Stimulated activated effector memory CD8-positive, alpha-beta T cell treated with anti-CD3 and anti-CD28 coated beads, Interleukin-12 subunit alpha, Interleukin-12 subunit beta, amount 100 ng/mL, for 72 hours (primary cell): Measurements from ENCODE around the gene ST3GAL6.
"Not testable (repeated sequence)": the region's sequence is repeated elsewhere in the genome, so short reads cannot be mapped to it uniquely, and the experiment has no call there.

Experiments used
- ATAC-seq: fragments of 150-1000 bp; cut with Tn5 transposase; 2 replicates; pipeline ENCODE4 v1.10.0; 2021
- DNase-seq, 2 donors: peaks; one replicate each; pipeline ENCODE4 v3.0.0; 2021 to 2022; ENCODE audit warnings: low spot score in 2 of 2
- H3K27ac Mint-ChIP-seq: one replicate; pipeline ENCODE4 v1.8.0; 2022; ENCODE audit warnings: mild to moderate bottlenecking, mixed read lengths
- H3K36me3 Mint-ChIP-seq: one replicate; pipeline ENCODE4 v1.8.0; 2022; ENCODE audit warnings: mild to moderate bottlenecking, mixed read lengths
- H3K4me1 Mint-ChIP-seq: one replicate; pipeline ENCODE4 v1.8.0; 2022; ENCODE audit warnings: mixed read lengths
- H3K4me3 Mint-ChIP-seq: one replicate; pipeline ENCODE4 v1.8.0; 2022; ENCODE audit warnings: mild to moderate bottlenecking, mixed read lengths
- H3K9me3 Mint-ChIP-seq: one replicate; pipeline ENCODE4 v1.8.0; 2022; ENCODE audit warnings: mixed read lengths

ST3GAL6 gene

DNA sequence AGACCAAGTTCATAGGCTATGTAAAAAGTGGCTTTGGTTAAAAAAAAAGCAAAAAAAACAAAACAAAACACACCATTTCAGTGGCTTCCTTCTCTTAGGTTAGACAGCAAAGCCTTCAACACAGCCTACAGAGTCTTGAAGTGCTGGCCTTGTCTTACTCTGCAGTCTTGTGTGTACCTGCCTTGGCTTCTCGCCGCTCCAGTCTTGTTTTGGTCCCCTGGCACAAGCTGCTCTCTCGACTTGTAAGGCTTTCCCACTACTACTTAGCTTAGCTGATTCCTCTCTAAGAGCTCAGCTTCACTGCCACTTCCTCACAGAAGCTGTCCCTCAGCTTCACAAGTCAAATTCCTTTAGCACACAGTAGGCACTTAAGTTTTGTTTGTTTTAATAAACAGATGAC lies 63.0 kb downstream of the ST3GAL6 start:
- Mint-ChIP-seq H3K4me3 (no peak overlapping the region), H3K4me1 (no peaks in the 10 kb centered on the region), H3K36me3 (no peaks in the 10 kb centered on the region), H3K9me3 (no peaks in the 10 kb centered on the region), H3K27ac (no peak overlapping the region)
- ATAC-seq (no peak), DNase-seq (no peak)

DNA sequence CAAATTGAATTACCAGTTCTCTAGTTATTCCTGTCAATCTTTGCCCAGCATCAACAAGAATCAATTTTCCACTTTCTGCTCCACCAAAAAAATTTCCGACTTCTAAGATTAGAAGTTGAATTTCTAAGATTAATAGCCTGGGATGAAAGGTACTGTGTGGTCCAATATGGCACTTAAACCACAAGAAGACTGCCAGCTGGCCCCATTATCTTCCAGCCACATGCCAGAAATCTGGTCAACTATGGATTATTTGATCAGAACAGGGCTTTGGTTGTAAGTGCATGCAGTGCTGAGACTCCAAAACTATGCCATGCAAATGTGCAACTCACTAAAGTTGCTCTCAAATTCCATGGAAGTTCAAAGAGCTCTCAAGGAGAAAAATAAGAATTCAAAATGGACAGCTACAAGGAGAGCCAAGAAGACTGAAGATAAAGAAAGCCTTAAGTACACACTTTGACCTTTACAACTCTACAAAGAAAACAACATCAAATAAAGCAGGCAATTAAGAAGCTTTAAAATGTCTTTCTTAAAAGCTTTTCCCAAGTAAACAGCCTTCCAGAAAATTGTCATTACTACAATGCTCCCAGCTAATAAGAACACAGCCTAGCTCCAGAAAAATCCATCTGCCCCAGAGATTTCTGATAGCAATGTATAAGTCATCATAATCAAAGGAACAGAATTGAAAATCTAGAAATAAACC lies 64.2 kb downstream of the ST3GAL6 start:
- DNase-seq = no peak
- H3K36me3 Mint-ChIP-seq = no peaks in the 10 kb centered on the region
- H3K4me1 Mint-ChIP-seq = no peaks in the 10 kb centered on the region
- ATAC-seq = no peak
- H3K9me3 Mint-ChIP-seq = no peaks in the 10 kb centered on the region
- H3K27ac Mint-ChIP-seq = no peak overlapping the region
- no peak overlapping the region for H3K4me3 Mint-ChIP-seq

- ATAC-seq (no peak), DNase-seq (no peak)
- no peaks in the 10 kb centered on the region for H3K9me3 Mint-ChIP-seq
- no peak overlapping the region for H3K4me3 Mint-ChIP-seq
- no peaks in the 10 kb centered on the region for H3K36me3 Mint-ChIP-seq
- no peak overlapping the region for H3K27ac Mint-ChIP-seq
- no peaks in the 10 kb centered on the region for H3K4me1 Mint-ChIP-seq
These were observed 66.2 kb downstream of the ST3GAL6 start for GRCh38 chr3:98829246-98829832.

DNA sequence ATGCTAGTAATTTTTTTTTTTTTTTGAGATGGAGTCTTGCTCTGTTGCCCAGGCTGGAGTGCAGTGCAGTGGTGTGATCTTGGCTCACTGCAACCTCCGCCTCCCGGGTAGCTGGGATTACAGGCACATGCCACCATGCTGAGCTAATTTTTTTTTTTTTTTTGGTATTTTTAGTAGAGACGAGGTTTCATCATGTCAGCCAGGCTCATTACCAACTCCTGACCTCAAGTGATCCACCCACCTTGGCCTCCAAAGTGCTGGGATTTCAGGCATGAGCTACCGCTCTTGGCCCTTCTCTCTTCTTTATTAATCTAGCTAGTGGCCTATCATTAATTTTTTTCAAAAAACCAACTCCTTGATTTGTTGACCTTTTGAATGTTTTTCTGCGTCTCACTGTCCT lies 67.9 kb downstream of the ST3GAL6 start:
- DNase-seq, H3K36me3 Mint-ChIP-seq, H3K9me3 Mint-ChIP-seq, ATAC-seq, H3K27ac Mint-ChIP-seq, H3K4me1 Mint-ChIP-seq, H3K4me3 Mint-ChIP-seq: not testable (repeated sequence)

DNA sequence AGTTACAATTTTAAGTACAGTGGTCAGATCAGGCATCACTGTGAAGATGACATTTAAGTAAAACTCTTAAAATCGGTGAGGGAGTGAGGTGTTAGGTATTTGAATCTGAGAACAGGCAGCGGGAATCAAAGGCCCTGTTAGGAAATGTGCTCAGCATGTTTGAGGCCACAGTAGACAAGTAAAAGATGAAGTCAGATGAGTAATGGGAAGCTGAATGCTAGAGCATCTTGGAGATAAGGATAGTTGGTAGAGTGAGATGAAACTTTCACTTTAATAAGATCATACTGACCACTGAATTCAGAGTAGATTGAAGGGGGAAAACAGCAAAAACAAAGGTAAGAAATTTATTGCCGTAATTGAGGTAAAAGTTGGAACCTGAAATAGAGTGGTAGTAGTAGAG lies 76.7 kb downstream of the ST3GAL6 start:
- ATAC-seq = no peak
- H3K36me3 Mint-ChIP-seq = no peaks in the 10 kb centered on the region
- H3K27ac Mint-ChIP-seq = no peak overlapping the region
- peaks cover 2% of the 10 kb centered on the region for H3K9me3 Mint-ChIP-seq
- H3K4me1 Mint-ChIP-seq = peaks cover 5% of the 10 kb centered on the region
- no peak for DNase-seq
- H3K4me3 Mint-ChIP-seq = no peak overlapping the region

DNA sequence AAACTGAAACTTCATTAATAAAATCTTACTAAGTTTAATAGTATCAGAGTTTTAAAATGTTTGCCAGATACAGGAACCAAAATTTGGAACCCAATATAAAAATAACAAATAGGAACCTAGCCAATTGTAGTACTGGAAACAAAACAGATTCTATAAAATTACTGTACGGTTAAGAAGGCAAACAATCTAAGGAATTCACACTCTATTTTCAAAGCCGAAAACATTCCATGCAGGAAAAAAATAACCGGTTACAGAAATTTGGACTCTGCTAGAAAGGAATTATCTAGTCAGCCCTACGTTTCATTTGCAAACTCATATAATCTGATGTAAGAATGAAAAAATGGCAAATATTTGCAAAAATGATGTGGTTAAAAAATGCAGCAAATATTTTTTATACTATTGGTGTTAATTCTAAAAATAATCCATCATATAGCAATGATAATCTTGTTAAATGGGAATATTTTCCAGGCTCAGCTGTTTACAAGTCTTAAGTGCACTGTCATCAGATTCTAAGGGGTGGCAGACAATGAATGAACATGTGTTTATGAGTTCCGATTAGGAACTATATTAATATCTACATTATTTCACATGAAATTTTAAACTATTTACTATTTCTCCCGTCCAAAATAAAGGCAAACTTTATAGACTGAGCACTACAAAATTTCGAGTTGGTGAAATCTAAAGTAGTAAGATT lies 80.3 kb downstream of the ST3GAL6 start:
- Mint-ChIP-seq H3K4me1 (peaks cover 5% of the 10 kb centered on the region), H3K27ac (no peak overlapping the region), H3K4me3 (no peak overlapping the region), H3K9me3 (peaks cover 2% of the 10 kb centered on the region), H3K36me3 (no peaks in the 10 kb centered on the region)
- no peak for ATAC-seq
- DNase-seq = no peak
